ENCODE data around the gene CCDC12.

The CCDC12 gene

DNA sequence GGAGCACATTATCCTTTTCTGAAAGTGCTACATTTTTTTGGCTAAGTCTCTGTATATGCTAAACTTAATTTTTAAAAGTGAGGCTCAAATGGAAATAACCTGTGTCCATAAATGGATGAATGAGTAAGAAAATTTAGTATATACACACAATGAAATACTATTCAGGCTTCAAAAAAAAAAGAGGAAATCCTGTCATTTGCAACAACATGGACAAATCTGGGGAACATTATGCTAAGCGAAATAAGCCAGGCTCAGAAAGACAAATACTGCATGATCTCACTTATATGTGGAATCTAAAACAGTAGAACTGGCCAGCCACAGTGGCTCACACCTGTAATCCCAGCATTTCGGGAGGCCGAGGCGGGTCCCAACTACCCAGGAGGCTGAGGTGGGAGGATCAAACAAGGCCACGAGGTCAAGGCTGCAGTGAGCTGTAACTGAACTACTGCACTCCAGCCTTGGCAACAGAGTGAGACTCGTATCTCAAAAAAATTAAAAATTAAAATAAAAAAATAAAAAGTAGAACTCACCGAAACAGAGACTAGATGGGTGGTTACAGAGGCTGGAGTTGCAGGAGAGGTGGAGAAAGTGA is 25.8 kb downstream of the CCDC12 start:
- Histone ChIP-seq H3K79me2 (ENCODE audit: low read length) (peaks cover 98% of the 10 kb centered on the region), H3F3A (ENCODE audit: insufficient read depth, low read length) (no peaks in the 10 kb centered on the region), H3K9ac (ENCODE audit: low read length) (no peak overlapping the region), H3K27me3 (replicated peaks; ENCODE audit: insufficient read depth, low read length) (no peaks in the 10 kb centered on the region), H3K9me3 (replicated peaks; ENCODE audit: insufficient read depth, low read length) (no peaks in the 10 kb centered on the region), H3K27ac (ENCODE audit: low read length) (no peak overlapping the region), H3K36me3 (replicated peaks; ENCODE audit: insufficient read depth, low read length) (peaks cover 3% of the 10 kb centered on the region; the same call in 1 of the 2 replicates), H3K4me1 (ENCODE audit: low read length) (peaks cover 7% of the 10 kb centered on the region), H2AFZ (ENCODE audit: low read length) (no peak overlapping the region), H3K9me2 (replicated peaks; ENCODE audit: insufficient read depth, low read length) (no peaks in the 10 kb centered on the region), H3K4me3 (ENCODE audit: low read length) (no peak overlapping the region), H3K4me2 (ENCODE audit: low read depth, low read length) (no peak overlapping the region), H4K20me1 (ENCODE audit: insufficient read depth, low read length) (peaks cover 88% of the 10 kb centered on the region)
- DNase-seq, result no peak
- TF ChIP-seq EZH2 (optimal IDR thresholded peaks at IDR 0.05; ENCODE audit: low read depth, low read length), result no peak
- no peak for TF ChIP-seq EZH2phosphoT487 (IDR thresholded peaks at IDR 0.05; ENCODE audit: low read length)
- TF ChIP-seq, protein P1, sequence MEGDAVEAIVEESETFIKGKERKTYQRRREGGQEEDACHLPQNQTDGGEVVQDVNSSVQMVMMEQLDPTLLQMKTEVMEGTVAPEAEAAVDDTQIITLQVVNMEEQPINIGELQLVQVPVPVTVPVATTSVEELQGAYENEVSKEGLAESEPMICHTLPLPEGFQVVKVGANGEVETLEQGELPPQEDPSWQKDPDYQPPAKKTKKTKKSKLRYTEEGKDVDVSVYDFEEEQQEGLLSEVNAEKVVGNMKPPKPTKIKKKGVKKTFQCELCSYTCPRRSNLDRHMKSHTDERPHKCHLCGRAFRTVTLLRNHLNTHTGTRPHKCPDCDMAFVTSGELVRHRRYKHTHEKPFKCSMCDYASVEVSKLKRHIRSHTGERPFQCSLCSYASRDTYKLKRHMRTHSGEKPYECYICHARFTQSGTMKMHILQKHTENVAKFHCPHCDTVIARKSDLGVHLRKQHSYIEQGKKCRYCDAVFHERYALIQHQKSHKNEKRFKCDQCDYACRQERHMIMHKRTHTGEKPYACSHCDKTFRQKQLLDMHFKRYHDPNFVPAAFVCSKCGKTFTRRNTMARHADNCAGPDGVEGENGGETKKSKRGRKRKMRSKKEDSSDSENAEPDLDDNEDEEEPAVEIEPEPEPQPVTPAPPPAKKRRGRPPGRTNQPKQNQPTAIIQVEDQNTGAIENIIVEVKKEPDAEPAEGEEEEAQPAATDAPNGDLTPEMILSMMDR (IDR thresholded peaks at IDR 0.05; ENCODE audit: low read length), result no peak

DNA sequence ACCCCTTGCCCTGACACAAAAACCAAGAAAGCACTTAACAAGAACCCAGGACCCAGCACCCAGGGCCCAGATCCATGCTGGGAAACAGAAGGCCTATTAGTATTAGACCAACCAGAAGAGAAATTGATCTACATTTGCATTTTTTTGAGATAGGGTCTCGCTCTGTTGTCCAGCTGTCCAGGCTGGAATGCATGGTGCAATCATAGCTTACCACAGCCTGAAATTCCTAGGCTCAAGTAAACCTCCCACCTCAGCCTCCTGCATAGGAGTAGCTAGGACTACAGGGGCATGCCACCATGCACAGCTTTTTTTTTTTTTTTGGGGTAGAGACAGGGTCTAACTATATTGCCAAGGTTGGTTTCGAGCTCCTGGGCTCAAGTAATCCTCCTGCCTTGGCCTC is 26.4 kb downstream of the CCDC12 start:
- no peak overlapping the region for H3K9ac ChIP-seq (ENCODE audit: low read length)
- peaks cover 86% of the 10 kb centered on the region for H4K20me1 ChIP-seq (ENCODE audit: insufficient read depth, low read length)
- H3K4me1 ChIP-seq (ENCODE audit: low read length), result peaks cover 7% of the 10 kb centered on the region
- H3K4me3 ChIP-seq (ENCODE audit: low read length), result no peak overlapping the region
- no peaks in the 10 kb centered on the region for H3F3A ChIP-seq (ENCODE audit: insufficient read depth, low read length)
- H3K27me3 ChIP-seq (replicated peaks; ENCODE audit: insufficient read depth, low read length), result no peaks in the 10 kb centered on the region
- H3K9me2 ChIP-seq (replicated peaks; ENCODE audit: insufficient read depth, low read length), result no peaks in the 10 kb centered on the region
- no peaks in the 10 kb centered on the region for H3K9me3 ChIP-seq (replicated peaks; ENCODE audit: insufficient read depth, low read length)
- H3K27ac ChIP-seq (ENCODE audit: low read length), result no peak overlapping the region
- no peak for DNase-seq
- H2AFZ ChIP-seq (ENCODE audit: low read length), result no peak overlapping the region
- peaks cover 3% of the 10 kb centered on the region; the same call in 1 of the 2 replicates for H3K36me3 ChIP-seq (replicated peaks; ENCODE audit: insufficient read depth, low read length)
- no peak overlapping the region for H3K4me2 ChIP-seq (ENCODE audit: low read depth, low read length)
- TF ChIP-seq, protein P1 (IDR thresholded peaks at IDR 0.05; ENCODE audit: low read length), result no peak
- no peak for TF ChIP-seq EZH2phosphoT487 (IDR thresholded peaks at IDR 0.05; ENCODE audit: low read length)
- no peak for TF ChIP-seq EZH2 (optimal IDR thresholded peaks at IDR 0.05; ENCODE audit: low read depth, low read length)
- peaks cover 98% of the 10 kb centered on the region for H3K79me2 ChIP-seq (ENCODE audit: low read length)

DNA sequence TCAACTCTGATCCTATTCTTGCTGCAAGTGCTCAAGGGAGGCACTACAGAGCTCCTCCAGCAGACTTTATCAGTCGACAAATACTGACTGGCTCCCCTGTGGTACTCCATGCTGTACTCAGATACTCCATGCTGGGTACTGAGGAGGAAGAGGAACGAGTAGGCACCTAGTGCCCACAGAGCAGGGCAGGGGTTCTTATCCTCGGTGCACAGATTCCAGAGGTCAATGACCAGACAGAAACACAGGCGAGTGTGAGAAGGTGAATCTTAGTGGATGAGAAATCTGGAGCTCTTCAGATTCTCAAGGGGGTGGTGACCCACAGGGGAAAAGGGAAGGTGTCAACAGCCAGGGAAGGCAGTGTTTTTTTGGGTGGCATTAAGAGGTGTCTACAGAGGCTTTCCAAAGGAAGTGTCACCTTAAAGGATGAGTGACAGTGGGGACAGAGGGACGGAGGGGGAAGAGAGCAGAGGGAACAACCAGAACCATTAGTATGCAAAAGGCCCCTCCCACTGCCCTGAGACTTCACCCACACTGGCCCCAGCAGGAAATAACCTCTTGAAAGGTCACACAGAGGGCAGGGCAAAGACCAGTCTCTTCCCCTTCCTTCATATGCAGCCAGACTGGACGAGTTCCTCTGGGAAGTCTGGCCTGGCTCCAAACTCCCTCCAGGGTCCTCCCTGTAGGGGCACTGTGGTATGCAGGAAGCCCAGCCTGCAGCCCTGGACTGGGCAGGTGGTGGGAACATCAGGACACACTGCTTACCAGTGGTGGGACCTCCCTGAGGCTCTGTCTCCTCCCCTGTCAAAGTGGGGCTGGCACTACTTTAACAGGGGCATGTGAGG is 27.5 kb downstream of the CCDC12 start:
- Histone ChIP-seq H3K9me2 (replicated peaks; ENCODE audit: insufficient read depth, low read length) (no peaks in the 10 kb centered on the region), H3K9ac (ENCODE audit: low read length) (no peak overlapping the region), H4K20me1 (ENCODE audit: insufficient read depth, low read length) (peaks cover 86% of the 10 kb centered on the region), H2AFZ (ENCODE audit: low read length) (no peak overlapping the region), H3K9me3 (replicated peaks; ENCODE audit: insufficient read depth, low read length) (no peaks in the 10 kb centered on the region), H3K27ac (ENCODE audit: low read length) (no peak overlapping the region), H3K4me2 (ENCODE audit: low read depth, low read length) (no peak overlapping the region), H3K4me1 (ENCODE audit: low read length) (peaks cover 7% of the 10 kb centered on the region), H3K36me3 (replicated peaks; ENCODE audit: insufficient read depth, low read length) (peaks cover 3% of the 10 kb centered on the region; the same call in 1 of the 2 replicates), H3F3A (ENCODE audit: insufficient read depth, low read length) (no peaks in the 10 kb centered on the region), H3K4me3 (ENCODE audit: low read length) (no peak overlapping the region), H3K27me3 (replicated peaks; ENCODE audit: insufficient read depth, low read length) (no peaks in the 10 kb centered on the region), H3K79me2 (ENCODE audit: low read length) (peaks cover 98% of the 10 kb centered on the region)
- DNase-seq, result peak; percentile 27
- TF ChIP-seq EZH2phosphoT487 (IDR thresholded peaks at IDR 0.05; ENCODE audit: low read length), result no peak
- TF ChIP-seq EZH2 (optimal IDR thresholded peaks at IDR 0.05; ENCODE audit: low read depth, low read length), result no peak
- TF ChIP-seq, protein P1 (IDR thresholded peaks at IDR 0.05; ENCODE audit: low read length), result no peak
